Right lobe of liver (tissue), 6 donors: ENCODE measurements around the gene RNF31. TPM values are rescaled to one million over a fixed set of nuclear protein-coding genes. Genes with fewer than 3 reads are reported as not detected.
"Not testable (repeated sequence)": the region's sequence is repeated elsewhere in the genome, so short reads cannot be mapped to it uniquely, and the experiment has no call there.

Experiments used
- ATAC-seq, 4 donors: fragments of 200-7000 bp; cut with Tn5 transposase; one replicate each; pipeline ENCODE4 v1.9.1; 2020; ENCODE audit warnings: mild to moderate bottlenecking in 4 of 4, moderate library complexity in 4 of 4
- DNase-seq, 3 donors: peaks; one replicate each; pipeline ENCODE4 v3.0.0-alpha.2; 2020
- H3K27ac ChIP-seq, 3 donors: fragments of 200-600 bp; one replicate each; pipeline ENCODE4 v1.8.0; 2022
- H3K27me3 ChIP-seq, 2 donors: fragments of 200-600 bp; one replicate each; pipeline ENCODE4 v1.8.0; 2022
- H3K36me3 ChIP-seq, 4 donors: fragments of 200-600 bp; sonication (generic) in 1 of 4; one replicate each; pipeline versions ENCODE4 v1.5.1 to v1.8.0; 2017 to 2022; ENCODE audit warnings: control low read depth in 1 of 4
- H3K4me1 ChIP-seq, 4 donors: fragments of 200-600 bp; sonication (generic) in 1 of 4; one replicate each; pipeline versions ENCODE4 v1.5.1 to v1.8.0; 2017 to 2022; ENCODE audit warnings: control low read depth in 1 of 4
- H3K4me3 ChIP-seq, 3 donors: fragments of 200-600 bp; one replicate each; pipeline ENCODE4 v1.8.0; 2022
- H3K9me3 ChIP-seq, 4 donors: fragments of 200-600 bp; sonication (generic) in 1 of 4; one replicate each; pipeline versions ENCODE4 v1.5.1 to v1.8.0; 2017 to 2022; ENCODE audit warnings: control low read depth in 1 of 4
- CTCF ChIP-seq, 4 donors: fragments of 200-600 bp in 3 of 4; fragments of 450-650 bp in 1 of 4; IDR thresholded peaks; one replicate each; pipeline versions ENCODE4 v1.5.1 to v1.8.0; 2016 to 2022; ENCODE audit warnings: antibody characterized with exemption in 4 of 4, mild to moderate bottlenecking in 2 of 4
- POLR2A ChIP-seq: fragments of 450-650 bp; IDR thresholded peaks from one replicate; pipeline ENCODE4 v1.6.1; 2017; ENCODE audit warnings: antibody characterized with exemption, mild to moderate bottlenecking
- WGBS: methylation state at CpG from one replicate; pipeline ENCODE4 v1.1.6; 2018; ENCODE audit warnings: low coverage, low lambda C conversion rate; ENCODE audit not compliant: insufficient coverage; ENCODE audit errors: missing lambda C conversion rate; 5-methylcytosine and 5-hydroxymethylcytosine counted together
- intact Hi-C, 2 donors: fragments of 100-400 bp; cut with DNase I; formaldehyde crosslinking; loops; one replicate each; pipeline versions ENCODE4 v1.11.2 to v1.14.1; 2022
- total RNA-seq, 6 experiments: library from RNA; depleted of rRNA in 2 of 6; stranded (reverse); fragments of >200 nt in 2 of 6; fragmentation: NEBNext Ultra II Directional in 3 of 6; extraction: Animal tissue kit (Norgen Biotek cat#: 25700) in 3 of 6; gene quantifications; one replicate each; pipeline versions ENCODE4 v1.1.0 to v1.2.4, GENCODE V29; 2016 to 2023
- donor health status: DM: no; HTN: yes; CAD: no.
- donor health status: DM: no; HTN: no; CAD: no.
- donor health status: DM: no; HTN: no; CAD: no.
- donor health status: DM: no; HTN: yes; CAD: no.
- donor health status: DM: no; HTN: yes; CAD: no.

Gene RNF31
- total RNA-seq, 6 experiments from 2014 or later, result 17.5 to 39.6 (median 26.2) TPM

GRCh38 chr14:24100197-24100981, 46.9 kb upstream of the RNF31 start:
- H3K4me3 ChIP-seq, result no peak overlapping the region
- no peak for DNase-seq
- TF ChIP-seq CTCF (IDR thresholded peaks at IDR 0.05) (no peak), POLR2A (no peak)
- peaks cover 0 to 94% (median 27%) of the 10 kb centered on the region in 4 donors for H3K4me1 ChIP-seq
- H3K36me3 ChIP-seq, result peaks cover 0 to 68% (median 13%) of the 10 kb centered on the region in 4 donors
- intact Hi-C loops, result no loop called here
- H3K27ac ChIP-seq, result peak overlapping the region in 1 of 3 donors; percentile 39
- H3K27me3 ChIP-seq, result no peaks in the 10 kb centered on the region
- 47% methylated on average over 3 of the region's 4 CpGs for WGBS
- no peaks in the 10 kb centered on the region for H3K9me3 ChIP-seq
- no peak for ATAC-seq

- TF ChIP-seq POLR2A, result no peak
- no peak for TF ChIP-seq CTCF (IDR thresholded peaks at IDR 0.05)
- WGBS, result 66% methylated on average over 3 of the region's 3 CpGs
- Histone ChIP-seq H3K27me3 (no peaks in the 10 kb centered on the region), H3K27ac (peak overlapping the region in 1 of 3 donors; percentile 39), H3K4me1 (peaks cover 0 to 96% (median 28%) of the 10 kb centered on the region in 4 donors), H3K9me3 (no peaks in the 10 kb centered on the region), H3K36me3 (peaks cover 0 to 68% (median 13%) of the 10 kb centered on the region in 4 donors), H3K4me3 (no peak overlapping the region)
- DNase-seq (no peak), ATAC-seq (no peak)
- intact Hi-C loops, result no loop called here
Observed at GRCh38 chr14:24100982-24101494, 46.3 kb upstream of the RNF31 start.

GRCh38 chr14:24102357-24103048, 44.8 kb upstream of the RNF31 start:
- H3K36me3 ChIP-seq, result peaks cover 0 to 57% (median 13%) of the 10 kb centered on the region in 4 donors
- peak overlapping the region in 1 of 3 donors; percentile 39 for H3K27ac ChIP-seq
- no peak for ATAC-seq
- H3K4me3 ChIP-seq, result no peak overlapping the region
- intact Hi-C loops, result no loop called here
- H3K27me3 ChIP-seq, result no peaks in the 10 kb centered on the region
- no peak for DNase-seq
- H3K4me1 ChIP-seq, result peaks cover 0 to 94% (median 26%) of the 10 kb centered on the region in 4 donors
- 78% methylated on average over 1 of the region's 7 CpGs for WGBS
- H3K9me3 ChIP-seq, result no peaks in the 10 kb centered on the region
- TF ChIP-seq CTCF (IDR thresholded peaks at IDR 0.05) (no peak), POLR2A (no peak)

GRCh38 chr14:24103451-24103850, 43.8 kb upstream of the RNF31 start:
- ATAC-seq, result peak in 1 of 4 donors; percentile 4
- Histone ChIP-seq H3K4me1 (peaks cover 0 to 94% (median 21%) of the 10 kb centered on the region in 4 donors), H3K9me3 (no peaks in the 10 kb centered on the region), H3K27me3 (no peaks in the 10 kb centered on the region), H3K4me3 (no peak overlapping the region), H3K27ac (peak overlapping the region in 1 of 3 donors; percentile 39), H3K36me3 (peaks cover 0 to 48% (median 10%) of the 10 kb centered on the region in 4 donors)
- intact Hi-C loops, result no loop called here
- TF ChIP-seq POLR2A (no peak), CTCF (IDR thresholded peaks at IDR 0.05) (no peak)
- 74% methylated on average over 6 of the region's 13 CpGs for WGBS
- DNase-seq, result no peak

GRCh38 chr14:24105609-24106239, 41.6 kb upstream of the RNF31 start:
- H3K4me1 ChIP-seq, result peaks cover 0 to 91% (median 20%) of the 10 kb centered on the region in 4 donors
- H3K4me3 ChIP-seq, intact Hi-C loops, DNase-seq, H3K27me3 ChIP-seq, H3K9me3 ChIP-seq: not testable (repeated sequence)
- H3K36me3 ChIP-seq, result peaks cover 0 to 25% (median 4%) of the 10 kb centered on the region in 4 donors
- peak overlapping the region in 2 of 3 donors; percentile 19 to 73 for H3K27ac ChIP-seq
- peak in 2 of 4 donors; percentile 4 to 19 for ATAC-seq
- 39% methylated on average over 6 of the region's 8 CpGs for WGBS
